Left lung (tissue), 10 donors: ENCODE measurements around the gene IREB2. TPM values are rescaled to one million over a fixed set of nuclear protein-coding genes. Genes with fewer than 3 reads are reported as not detected.

Experiments
- ATAC-seq: fragments of 200-7000 bp; cut with Tn5 transposase; one replicate; pipeline ENCODE4 v1.9.1; 2020; ENCODE audit warnings: moderate library complexity
- DNase-seq, 4 donors: peaks; one replicate each; pipeline ENCODE4 v3.0.0-alpha.2; 2013 to 2020
- H3K27ac ChIP-seq, 2 donors: fragments of 200-600 bp; sonication (generic) in 1 of 2; one replicate each; pipeline versions ENCODE4 v1.5.0 to v1.8.0; 2020 to 2021
- H3K27me3 ChIP-seq, 2 donors: fragments of 200-600 bp; sonication (generic) in 1 of 2; one replicate each; pipeline versions ENCODE4 v1.5.0 to v1.8.0; 2020 to 2021
- H3K36me3 ChIP-seq, 2 donors: fragments of 200-600 bp; sonication (generic) in 1 of 2; one replicate each; pipeline versions ENCODE4 v1.5.0 to v1.8.0; 2020 to 2021
- H3K4me1 ChIP-seq, 2 donors: fragments of 200-600 bp; one replicate each; pipeline ENCODE4 v1.8.0; 2021
- H3K4me3 ChIP-seq, 2 donors: fragments of 200-600 bp; sonication (generic) in 1 of 2; one replicate each; pipeline versions ENCODE4 v1.5.0 to v1.8.0; 2020 to 2021; ENCODE audit warnings: mild to moderate bottlenecking in 1 of 2
- H3K9me3 ChIP-seq, 2 donors: fragments of 200-600 bp; sonication (generic) in 1 of 2; one replicate each; pipeline versions ENCODE4 v1.5.0 to v1.8.0; 2020 to 2021
- CTCF ChIP-seq, 2 donors: fragments of 200-600 bp; sonication (generic) in 1 of 2; IDR thresholded peaks; one replicate each; pipeline versions ENCODE4 v1.5.0 to v1.8.0; 2021; ENCODE audit warnings: antibody characterized with exemption in 2 of 2
- intact Hi-C, 2 donors: fragments of 100-400 bp; cut with DNase I; formaldehyde crosslinking; loops; one replicate each; pipeline versions ENCODE4 v1.11.2 to v1.14.2; 2022
- polyA plus RNA-seq, 6 donors: library from polyadenylated mRNA; unstranded; fragments of 120-200 nt; gene quantifications; one replicate each; pipeline ENCODE4 v1.2.1, GENCODE V29; 2013; ENCODE audit not compliant: insufficient read length in 6 of 6
- total RNA-seq, 2 donors: library from RNA; stranded (reverse); fragmentation: NEBNext Ultra II Directional; extraction: Animal tissue kit (Norgen Biotek cat#: 25700); gene quantifications; one replicate each; pipeline ENCODE4 v1.2.1, GENCODE V29; 2021
- donor health status: DM: no; HTN: yes; CAD: no.
- donor health status: DM: no; HTN: no; CAD: no.

The IREB2 gene
- total and polyA plus RNA-seq, 8 donors: 42.3 to 81.8 (median 70.8) TPM

- H3K27me3 ChIP-seq: no peaks in the 10 kb centered on the region
- H3K27ac ChIP-seq: no peak overlapping the region
- H3K9me3 ChIP-seq: no peaks in the 10 kb centered on the region
- ATAC-seq (peak; percentile 97), DNase-seq (peak; percentile 48 to 80 (median 62))
- intact Hi-C loops: loop anchor here in 1 of 2 donors (5.0 kb wide), 1 partner anchor 110 kb away; no protein-coding TSS in a partner anchor
- peaks cover 0 to 10% of the 10 kb centered on the region in 2 donors for H3K4me1 ChIP-seq
- no peak overlapping the region for H3K4me3 ChIP-seq
- no peaks in the 10 kb centered on the region for H3K36me3 ChIP-seq
- TF ChIP-seq CTCF (IDR thresholded peaks at IDR 0.05): peak; percentile 85 to 91
Measured at GRCh38 chr15:78422571-78423340, 15.3 kb upstream of the IREB2 start.

- Histone ChIP-seq H3K9me3 (no peaks in the 10 kb centered on the region), H3K27ac (no peak overlapping the region), H3K36me3 (no peaks in the 10 kb centered on the region), H3K27me3 (no peaks in the 10 kb centered on the region), H3K4me1 (peaks cover 0 to 10% of the 10 kb centered on the region in 2 donors), H3K4me3 (no peak overlapping the region)
- DNase-seq: no peak
- ATAC-seq: no peak
- TF ChIP-seq CTCF (IDR thresholded peaks at IDR 0.05): no peak
- intact Hi-C loops: loop anchor here in 1 of 2 donors (5.0 kb wide), 1 partner anchor 112 kb away; no protein-coding TSS in a partner anchor
Measured at GRCh38 chr15:78424673-78425072, 13.3 kb upstream of the IREB2 start.

DNA sequence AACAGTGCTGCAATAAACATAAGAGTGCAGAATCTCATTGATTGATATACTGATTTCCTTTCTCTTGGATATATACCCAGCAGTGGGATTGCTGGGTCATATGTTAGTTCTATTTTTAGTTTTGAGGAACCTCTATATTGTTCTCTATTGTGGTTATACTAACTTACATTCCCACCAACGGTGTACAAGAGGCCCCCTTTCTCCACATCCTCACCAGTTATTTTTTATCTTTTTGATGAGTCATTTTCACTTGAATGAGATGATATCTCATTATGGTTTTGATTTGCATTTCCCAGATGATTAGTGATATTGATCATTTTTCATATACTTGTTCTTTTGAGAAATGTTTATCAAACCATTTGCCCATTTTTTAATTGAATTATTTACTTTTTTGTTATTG, 12.4 kb upstream of the IREB2 start:
- ATAC-seq (no peak), DNase-seq (no peak)
- no peak for TF ChIP-seq CTCF (IDR thresholded peaks at IDR 0.05)
- Histone ChIP-seq H3K4me1 (peaks cover 0 to 10% of the 10 kb centered on the region in 2 donors), H3K4me3 (no peak overlapping the region), H3K9me3 (no peaks in the 10 kb centered on the region), H3K27me3 (no peaks in the 10 kb centered on the region), H3K27ac (no peak overlapping the region), H3K36me3 (no peaks in the 10 kb centered on the region)
- intact Hi-C loops: no loop called here

- no peak for ATAC-seq
- intact Hi-C loops: no loop called here
- no peak for DNase-seq
- Histone ChIP-seq H3K4me3 (no peak overlapping the region), H3K36me3 (no peaks in the 10 kb centered on the region), H3K4me1 (peaks cover 0 to 10% of the 10 kb centered on the region in 2 donors), H3K27ac (no peak overlapping the region), H3K9me3 (no peaks in the 10 kb centered on the region), H3K27me3 (no peaks in the 10 kb centered on the region)
- TF ChIP-seq CTCF (IDR thresholded peaks at IDR 0.05): no peak
Measured at GRCh38 chr15:78426300-78426699, 11.7 kb upstream of the IREB2 start.

- no peaks in the 10 kb centered on the region for H3K9me3 ChIP-seq
- ATAC-seq (no peak), DNase-seq (no peak)
- no peak overlapping the region for H3K27ac ChIP-seq
- no peak for TF ChIP-seq CTCF (IDR thresholded peaks at IDR 0.05)
- intact Hi-C loops: no loop called here
- H3K27me3 ChIP-seq: no peaks in the 10 kb centered on the region
- peaks cover 0 to 10% of the 10 kb centered on the region in 2 donors for H3K4me1 ChIP-seq
- H3K36me3 ChIP-seq: no peaks in the 10 kb centered on the region
- H3K4me3 ChIP-seq: no peak overlapping the region
Measured at GRCh38 chr15:78427953-78428352, 10.1 kb upstream of the IREB2 start.
